Activated CD4-positive, alpha-beta T cell treated with anti-CD3 and anti-CD28 coated beads, Interleukin-2, amount 10 ng/mL, durations not matched to agents 24 days and 14 days (primary cell): ENCODE results near the gene SPTLC1. TPM values are rescaled to one million over a fixed set of nuclear protein-coding genes. Genes with fewer than 3 reads are reported as not detected.
"Not testable (repeated sequence)": the region's sequence is repeated elsewhere in the genome, so short reads cannot be mapped to it uniquely, and the experiment has no call there.

Experiments
- DNase-seq: peaks from one replicate; pipeline ENCODE4 v3.0.0; 2022
- H3K27ac Mint-ChIP-seq: one replicate; pipeline ENCODE4 v1.8.0; 2022; ENCODE audit warnings: mild to moderate bottlenecking, mixed read lengths
- H3K27me3 Mint-ChIP-seq: one replicate; pipeline ENCODE4 v1.8.0; 2022; ENCODE audit warnings: mixed read lengths
- H3K36me3 Mint-ChIP-seq: one replicate; pipeline ENCODE4 v1.8.0; 2022; ENCODE audit warnings: low read depth, mild to moderate bottlenecking, mixed read lengths
- H3K4me1 Mint-ChIP-seq: one replicate; pipeline ENCODE4 v1.8.0; 2021; ENCODE audit warnings: mixed read lengths
- H3K4me3 Mint-ChIP-seq: one replicate; pipeline ENCODE4 v1.8.0; 2022; ENCODE audit warnings: mild to moderate bottlenecking, moderate library complexity, mixed read lengths
- H3K9me3 Mint-ChIP-seq: one replicate; pipeline ENCODE4 v1.8.0; 2021; ENCODE audit warnings: mixed read lengths
- intact Hi-C: fragments of 100-400 bp; cut with micrococcal nuclease; formaldehyde crosslinking; loops from one replicate; pipeline ENCODE4 v1.15.1; 2023
- total RNA-seq: library from RNA; stranded (reverse); gene quantifications from 2 replicates; pipeline ENCODE4 v1.2.3, GENCODE V29; 2022

The SPTLC1 gene
- total RNA-seq, 1 donor from 2014 or later: 64.9 TPM

GRCh38 chr9:92133949-92134604, 18.9 kb upstream of the SPTLC1 start:
- peak; percentile 93 for DNase-seq
- Mint-ChIP-seq H3K4me3 (peak overlapping the region; percentile 64), H3K9me3 (peaks cover 8% of the 10 kb centered on the region), H3K27me3 (peaks cover 30% of the 10 kb centered on the region), H3K4me1 (peaks cover 5% of the 10 kb centered on the region), H3K27ac (no peak overlapping the region), H3K36me3 (no peaks in the 10 kb centered on the region)
- intact Hi-C loops: loop anchor here (10.0 kb wide), 1 partner anchor 101 kb away; no protein-coding TSS in a partner anchor

GRCh38 chr9:92132913-92133312, 17.7 kb upstream of the SPTLC1 start:
- Mint-ChIP-seq H3K27ac (peak overlapping the region; percentile 3), H3K27me3 (peaks cover 30% of the 10 kb centered on the region)
- not testable (repeated sequence) for H3K9me3 Mint-ChIP-seq, DNase-seq, H3K36me3 Mint-ChIP-seq, H3K4me1 Mint-ChIP-seq, H3K4me3 Mint-ChIP-seq
- intact Hi-C loops: loop anchor here (10.0 kb wide), 1 partner anchor 102 kb away; no protein-coding TSS in a partner anchor

GRCh38 chr9:92132501-92132900, 17.3 kb upstream of the SPTLC1 start:
- Mint-ChIP-seq H3K4me3 (no peak overlapping the region), H3K36me3 (no peaks in the 10 kb centered on the region), H3K9me3 (peaks cover 8% of the 10 kb centered on the region), H3K4me1 (peaks cover 5% of the 10 kb centered on the region), H3K27me3 (peaks cover 30% of the 10 kb centered on the region), H3K27ac (no peak overlapping the region)
- DNase-seq: no peak
- intact Hi-C loops: loop anchor here (10.0 kb wide), 1 partner anchor 102 kb away; no protein-coding TSS in a partner anchor

- H3K27me3 Mint-ChIP-seq: peaks cover 11% of the 10 kb centered on the region
- H3K36me3 Mint-ChIP-seq: no peaks in the 10 kb centered on the region
- DNase-seq: no peak
- no peak overlapping the region for H3K4me3 Mint-ChIP-seq
- no peak overlapping the region for H3K27ac Mint-ChIP-seq
- H3K9me3 Mint-ChIP-seq: no peaks in the 10 kb centered on the region
- H3K4me1 Mint-ChIP-seq: no peaks in the 10 kb centered on the region
- intact Hi-C loops: no loop called here
Observed at GRCh38 chr9:92122800-92123199, 7.6 kb upstream of the SPTLC1 start.

GRCh38 chr9:92122061-92122460, 6.8 kb upstream of the SPTLC1 start:
- Mint-ChIP-seq H3K27me3 (peaks cover 11% of the 10 kb centered on the region), H3K9me3 (no peaks in the 10 kb centered on the region), H3K4me3 (no peak overlapping the region), H3K36me3 (no peaks in the 10 kb centered on the region), H3K27ac (no peak overlapping the region), H3K4me1 (no peaks in the 10 kb centered on the region)
- no peak for DNase-seq
- intact Hi-C loops: no loop called here

GRCh38 chr9:92121265-92121664, 6.1 kb upstream of the SPTLC1 start:
- intact Hi-C loops: no loop called here
- H3K4me1 Mint-ChIP-seq: no peaks in the 10 kb centered on the region
- H3K27ac Mint-ChIP-seq: no peak overlapping the region
- H3K36me3 Mint-ChIP-seq: no peaks in the 10 kb centered on the region
- no peak for DNase-seq
- H3K27me3 Mint-ChIP-seq: peaks cover 11% of the 10 kb centered on the region
- H3K9me3 Mint-ChIP-seq: no peaks in the 10 kb centered on the region
- H3K4me3 Mint-ChIP-seq: no peak overlapping the region

- Mint-ChIP-seq H3K4me1 (peaks cover 2% of the 10 kb centered on the region), H3K27ac (no peak overlapping the region), H3K9me3 (no peaks in the 10 kb centered on the region), H3K27me3 (peaks cover 9% of the 10 kb centered on the region), H3K36me3 (peaks cover 3% of the 10 kb centered on the region), H3K4me3 (no peak overlapping the region)
- no peak for DNase-seq
- intact Hi-C loops: no loop called here
Observed at GRCh38 chr9:92120138-92120537, 4.9 kb upstream of the SPTLC1 start.

GRCh38 chr9:92119586-92119985, 4.4 kb upstream of the SPTLC1 start:
- Mint-ChIP-seq H3K4me3 (no peak overlapping the region), H3K9me3 (no peaks in the 10 kb centered on the region), H3K4me1 (peaks cover 2% of the 10 kb centered on the region), H3K27me3 (peaks cover 8% of the 10 kb centered on the region), H3K27ac (no peak overlapping the region), H3K36me3 (peaks cover 5% of the 10 kb centered on the region)
- intact Hi-C loops: loop anchor here (10.0 kb wide), 1 partner anchor 205 kb away; the partner anchor contains the start of genes CENPP and NOL8
- DNase-seq: no peak

GRCh38 chr9:92108122-92108521, 7.1 kb downstream of the SPTLC1 start:
- Mint-ChIP-seq H3K4me3 (no peak overlapping the region), H3K9me3 (no peaks in the 10 kb centered on the region), H3K27me3 (no peaks in the 10 kb centered on the region), H3K4me1 (peaks cover 24% of the 10 kb centered on the region), H3K36me3 (peaks cover 41% of the 10 kb centered on the region), H3K27ac (no peak overlapping the region)
- DNase-seq: no peak
- intact Hi-C loops: no loop called here

- DNase-seq, H3K27me3 Mint-ChIP-seq, H3K4me3 Mint-ChIP-seq, H3K27ac Mint-ChIP-seq, intact Hi-C loops, H3K9me3 Mint-ChIP-seq: not testable (repeated sequence)
- Mint-ChIP-seq H3K36me3 (peaks cover 37% of the 10 kb centered on the region), H3K4me1 (peaks cover 11% of the 10 kb centered on the region)
Observed at GRCh38 chr9:92105446-92106225, 9.6 kb downstream of the SPTLC1 start.

GRCh38 chr9:92103601-92104000, 11.6 kb downstream of the SPTLC1 start:
- H3K4me3 Mint-ChIP-seq, H3K27me3 Mint-ChIP-seq, H3K27ac Mint-ChIP-seq, intact Hi-C loops, DNase-seq, H3K9me3 Mint-ChIP-seq: not testable (repeated sequence)
- Mint-ChIP-seq H3K4me1 (peaks cover 17% of the 10 kb centered on the region), H3K36me3 (peaks cover 39% of the 10 kb centered on the region)

- H3K4me1 Mint-ChIP-seq: peaks cover 28% of the 10 kb centered on the region
- H3K27ac Mint-ChIP-seq: no peak overlapping the region
- peaks cover 44% of the 10 kb centered on the region for H3K36me3 Mint-ChIP-seq
- no peak overlapping the region for H3K4me3 Mint-ChIP-seq
- intact Hi-C loops: no loop called here
- no peak for DNase-seq
- H3K9me3 Mint-ChIP-seq: peaks cover 5% of the 10 kb centered on the region
- no peaks in the 10 kb centered on the region for H3K27me3 Mint-ChIP-seq
Observed at GRCh38 chr9:92100237-92100911, 14.8 kb downstream of the SPTLC1 start.

- peak overlapping the region; percentile 76 for H3K27ac Mint-ChIP-seq
- H3K27me3 Mint-ChIP-seq: no peaks in the 10 kb centered on the region
- peaks cover 45% of the 10 kb centered on the region for H3K4me1 Mint-ChIP-seq
- peaks cover 50% of the 10 kb centered on the region for H3K36me3 Mint-ChIP-seq
- DNase-seq: no peak
- intact Hi-C loops: no loop called here
- H3K4me3 Mint-ChIP-seq: peak overlapping the region; percentile 56
- H3K9me3 Mint-ChIP-seq: peaks cover 5% of the 10 kb centered on the region
Observed at GRCh38 chr9:92098638-92099037, 16.6 kb downstream of the SPTLC1 start.

GRCh38 chr9:92097997-92098482, 17.2 kb downstream of the SPTLC1 start:
- peak overlapping the region; percentile 76 for H3K27ac Mint-ChIP-seq
- peak; percentile 87 for DNase-seq
- peak overlapping the region; percentile 56 for H3K4me3 Mint-ChIP-seq
- H3K27me3 Mint-ChIP-seq: no peaks in the 10 kb centered on the region
- intact Hi-C loops: no loop called here
- H3K4me1 Mint-ChIP-seq: peaks cover 47% of the 10 kb centered on the region
- peaks cover 47% of the 10 kb centered on the region for H3K36me3 Mint-ChIP-seq
- peaks cover 5% of the 10 kb centered on the region for H3K9me3 Mint-ChIP-seq
